ENCODE results near the gene CKM. TPM values are rescaled to one million over a fixed set of nuclear protein-coding genes. Genes with fewer than 3 reads are reported as not detected.
"Not testable (repeated sequence)": the region's sequence is repeated elsewhere in the genome, so short reads cannot be mapped to it uniquely, and the experiment has no call there.

CKM gene
- total and polyA plus RNA-seq, 7 experiments from 2014 or later, result not detected

GRCh38 chr19:45309322-45309721, 13.4 kb downstream of the CKM start:
- POLR2A ChIA-PET; CTCF ChIA-PET; intact Hi-C loops (cut with micrococcal nuclease): not testable (repeated sequence)

GRCh38 chr19:45307361-45307760, 15.3 kb downstream of the CKM start:
- no peak for DNase-seq
- no peaks in the 10 kb centered on the region for H3K36me3 ChIP-seq (ENCODE audit: control insufficient read depth in 2 of 3, insufficient read depth in 3 of 3, low read length in 3 of 3)
- H3K4me1 ChIP-seq (ENCODE audit: control insufficient read depth in 2 of 2, insufficient read depth in 2 of 2, low read length in 2 of 2), result no peaks in the 10 kb centered on the region
- H3K4me3 ChIP-seq (ENCODE audit: low read length), result no peak overlapping the region
- H3K9me3 Mint-ChIP-seq, result peaks cover 0 to 1% (median 0%) of the 10 kb centered on the region in 11 donors
- intact Hi-C loops (cut with micrococcal nuclease), result no loop called here
- no peak overlapping the region for H3K27ac ChIP-seq (ENCODE audit: low read depth, low read length)
- ATAC-seq, result no peak
- H3K27ac Mint-ChIP-seq, result no peak overlapping the region
- H3K27me3 ChIP-seq (ENCODE audit: control insufficient read depth in 2 of 2, insufficient read depth in 2 of 2, low read length in 2 of 2), result no peaks in the 10 kb centered on the region
- peaks cover 0 to 10% (median 0%) of the 10 kb centered on the region in 5 donors for H3K36me3 Mint-ChIP-seq
- no peaks in the 10 kb centered on the region for H3K9me3 ChIP-seq (ENCODE audit: control insufficient read depth in 2 of 3, low read length in 3 of 3)
- ChIA-PET CTCF (no interaction called here), POLR2A (no interaction called here)
- peaks cover 0 to 4% (median 0%) of the 10 kb centered on the region in 7 donors for H3K4me1 Mint-ChIP-seq
- no peak overlapping the region for H3K4me3 Mint-ChIP-seq
- peaks cover 0 to 11% (median 3%) of the 10 kb centered on the region in 5 donors for H3K27me3 Mint-ChIP-seq

More at GRCh38 chr19:45309322-45309721, 13.4 kb downstream of the CKM start:
- not testable (repeated sequence) for H3K9me3 ChIP-seq (ENCODE audit: control insufficient read depth in 2 of 3, low read length in 3 of 3); H3K4me1 Mint-ChIP-seq; ATAC-seq; H3K36me3 ChIP-seq (ENCODE audit: control insufficient read depth in 2 of 3, insufficient read depth in 3 of 3, low read length in 3 of 3); DNase-seq; H3K27me3 ChIP-seq (ENCODE audit: control insufficient read depth in 2 of 2, insufficient read depth in 2 of 2, low read length in 2 of 2); H3K27ac ChIP-seq (ENCODE audit: low read depth, low read length); H3K36me3 Mint-ChIP-seq; H3K4me1 ChIP-seq (ENCODE audit: control insufficient read depth in 2 of 2, insufficient read depth in 2 of 2, low read length in 2 of 2); H3K4me3 Mint-ChIP-seq; H3K9me3 Mint-ChIP-seq; H3K4me3 ChIP-seq (ENCODE audit: low read length)
- Mint-ChIP-seq H3K27me3 (peaks cover 0 to 20% (median 8%) of the 10 kb centered on the region in 5 donors), H3K27ac (peak overlapping the region in 1 of 9 donors; percentile 49)

- no peaks in the 10 kb centered on the region for H3K36me3 ChIP-seq (ENCODE audit: control insufficient read depth in 2 of 3, insufficient read depth in 3 of 3, low read length in 3 of 3)
- H3K4me3 Mint-ChIP-seq, result no peak overlapping the region
- ChIA-PET CTCF (no interaction called here), POLR2A (no interaction called here)
- H3K27ac Mint-ChIP-seq, result no peak overlapping the region
- no peaks in the 10 kb centered on the region for H3K9me3 ChIP-seq (ENCODE audit: control insufficient read depth in 2 of 3, low read length in 3 of 3)
- H3K4me1 Mint-ChIP-seq, result peaks cover 0 to 4% (median 0%) of the 10 kb centered on the region in 7 donors
- no peak overlapping the region for H3K4me3 ChIP-seq (ENCODE audit: low read length)
- H3K27ac ChIP-seq (ENCODE audit: low read depth, low read length), result no peak overlapping the region
- ATAC-seq, result no peak
- H3K27me3 Mint-ChIP-seq, result peaks cover 0 to 6% (median 3%) of the 10 kb centered on the region in 5 donors
- H3K36me3 Mint-ChIP-seq, result peaks cover 0 to 14% (median 0%) of the 10 kb centered on the region in 5 donors
- peaks cover 0 to 1% (median 0%) of the 10 kb centered on the region in 11 donors for H3K9me3 Mint-ChIP-seq
- intact Hi-C loops (cut with micrococcal nuclease), result no loop called here
- no peaks in the 10 kb centered on the region for H3K27me3 ChIP-seq (ENCODE audit: control insufficient read depth in 2 of 2, insufficient read depth in 2 of 2, low read length in 2 of 2)
- H3K4me1 ChIP-seq (ENCODE audit: control insufficient read depth in 2 of 2, insufficient read depth in 2 of 2, low read length in 2 of 2), result no peaks in the 10 kb centered on the region
- no peak for DNase-seq
These were observed 16.1 kb downstream of the CKM start for GRCh38 chr19:45306518-45307027.

GRCh38 chr19:45306040-45306439, 16.6 kb downstream of the CKM start:
- Mint-ChIP-seq H3K36me3 (peaks cover 0 to 14% (median 0%) of the 10 kb centered on the region in 5 donors), H3K4me3 (no peak overlapping the region), H3K9me3 (peaks cover 0 to 1% (median 0%) of the 10 kb centered on the region in 11 donors), H3K27me3 (peaks cover 0 to under 1% (median 0%) of the 10 kb centered on the region in 5 donors), H3K27ac (peak overlapping the region in 1 of 9 donors; percentile 4), H3K4me1 (peaks cover 0 to 4% (median 0%) of the 10 kb centered on the region in 7 donors)
- H3K27ac ChIP-seq (ENCODE audit: low read depth, low read length), result no peak overlapping the region
- no peaks in the 10 kb centered on the region for H3K9me3 ChIP-seq (ENCODE audit: control insufficient read depth in 2 of 3, low read length in 3 of 3)
- DNase-seq (no peak), ATAC-seq (no peak)
- ChIA-PET POLR2A (no interaction called here), CTCF (no interaction called here)
- H3K4me1 ChIP-seq (ENCODE audit: control insufficient read depth in 2 of 2, insufficient read depth in 2 of 2, low read length in 2 of 2), result no peaks in the 10 kb centered on the region
- H3K27me3 ChIP-seq (ENCODE audit: control insufficient read depth in 2 of 2, insufficient read depth in 2 of 2, low read length in 2 of 2), result no peaks in the 10 kb centered on the region
- no peak overlapping the region for H3K4me3 ChIP-seq (ENCODE audit: low read length)
- intact Hi-C loops (cut with micrococcal nuclease), result no loop called here
- peaks cover 0 to under 1% (median 0%) of the 10 kb centered on the region in 3 experiments for H3K36me3 ChIP-seq (ENCODE audit: control insufficient read depth in 2 of 3, insufficient read depth in 3 of 3, low read length in 3 of 3)

- CTCF ChIA-PET, result no interaction called here
- H3K36me3 Mint-ChIP-seq, result peaks cover 0 to 20% (median 0%) of the 10 kb centered on the region in 5 donors
- H3K4me3 ChIP-seq (ENCODE audit: low read length), result no peak overlapping the region
- no peaks in the 10 kb centered on the region for H3K27me3 ChIP-seq (ENCODE audit: control insufficient read depth in 2 of 2, insufficient read depth in 2 of 2, low read length in 2 of 2)
- H3K9me3 Mint-ChIP-seq, result peaks cover 0 to 1% (median 0%) of the 10 kb centered on the region in 11 donors
- peak overlapping the region in 1 of 9 donors; percentile 4 for H3K27ac Mint-ChIP-seq
- H3K9me3 ChIP-seq (ENCODE audit: control insufficient read depth in 2 of 3, low read length in 3 of 3), result no peaks in the 10 kb centered on the region
- peaks cover 0 to 7% (median 0%) of the 10 kb centered on the region in 3 experiments for H3K36me3 ChIP-seq (ENCODE audit: control insufficient read depth in 2 of 3, insufficient read depth in 3 of 3, low read length in 3 of 3)
- H3K4me1 Mint-ChIP-seq, result peaks cover 0 to 4% (median 0%) of the 10 kb centered on the region in 7 donors
- H3K4me1 ChIP-seq (ENCODE audit: control insufficient read depth in 2 of 2, insufficient read depth in 2 of 2, low read length in 2 of 2), result no peaks in the 10 kb centered on the region
- POLR2A ChIA-PET, result no interaction called here
- ATAC-seq, result no peak
- no peak overlapping the region for H3K4me3 Mint-ChIP-seq
- no peak for DNase-seq
- intact Hi-C loops (cut with micrococcal nuclease), result no loop called here
- H3K27ac ChIP-seq (ENCODE audit: low read depth, low read length), result no peak overlapping the region
- no peaks in the 10 kb centered on the region for H3K27me3 Mint-ChIP-seq
These were observed 17.3 kb downstream of the CKM start for GRCh38 chr19:45305421-45305820.

- peaks cover 0 to 9% (median 0%) of the 10 kb centered on the region in 3 experiments for H3K36me3 ChIP-seq (ENCODE audit: control insufficient read depth in 2 of 3, insufficient read depth in 3 of 3, low read length in 3 of 3)
- Mint-ChIP-seq H3K36me3 (peaks cover 0 to 24% (median 2%) of the 10 kb centered on the region in 5 donors), H3K27me3 (no peaks in the 10 kb centered on the region), H3K4me3 (no peak overlapping the region), H3K9me3 (peaks cover 0 to 1% (median 0%) of the 10 kb centered on the region in 11 donors), H3K27ac (peak overlapping the region in 1 of 9 donors; percentile 9), H3K4me1 (peaks cover 0 to 4% (median 0%) of the 10 kb centered on the region in 7 donors)
- POLR2A ChIA-PET, result no interaction called here
- H3K4me3 ChIP-seq (ENCODE audit: low read length), result no peak overlapping the region
- H3K27ac ChIP-seq (ENCODE audit: low read depth, low read length), result no peak overlapping the region
- ATAC-seq (no peak), DNase-seq (no peak)
- intact Hi-C loops (cut with micrococcal nuclease), result no loop called here
- H3K9me3 ChIP-seq (ENCODE audit: control insufficient read depth in 2 of 3, low read length in 3 of 3), result no peaks in the 10 kb centered on the region
- H3K27me3 ChIP-seq (ENCODE audit: control insufficient read depth in 2 of 2, insufficient read depth in 2 of 2, low read length in 2 of 2), result no peaks in the 10 kb centered on the region
- CTCF ChIA-PET, result no interaction called here
- H3K4me1 ChIP-seq (ENCODE audit: control insufficient read depth in 2 of 2, insufficient read depth in 2 of 2, low read length in 2 of 2), result no peaks in the 10 kb centered on the region
These were observed 17.7 kb downstream of the CKM start for GRCh38 chr19:45305007-45305406.
